GM18508 (cell line): ENCODE results near the gene YJU2.
"Not testable (repeated sequence)": the region's sequence is repeated elsewhere in the genome, so short reads cannot be mapped to it uniquely, and the experiment has no call there.

Experiments used
- ATAC-seq: cut with Tn5 transposase; IDR thresholded peaks from one replicate; pipeline ENCODE4 v1.9.1; 2021; ENCODE audit warnings: moderate number of reproducible peaks; ENCODE audit not compliant: insufficient read depth, unreplicated experiment

The YJU2 gene

GRCh38 chr19:4227771-4228170, 19.1 kb upstream of the YJU2 start:
- ATAC-seq: no peak

GRCh38 chr19:4228765-4229178, 18.1 kb upstream of the YJU2 start:
- no peak for ATAC-seq

GRCh38 chr19:4229179-4229931, 17.5 kb upstream of the YJU2 start, which contains the start of gene EBI3:
TSS of gene EBI3 (plus strand) at chr19:4229523. CDS start at chr19:4229551, 28 bp downstream.
- ATAC-seq: no peak

DNA sequence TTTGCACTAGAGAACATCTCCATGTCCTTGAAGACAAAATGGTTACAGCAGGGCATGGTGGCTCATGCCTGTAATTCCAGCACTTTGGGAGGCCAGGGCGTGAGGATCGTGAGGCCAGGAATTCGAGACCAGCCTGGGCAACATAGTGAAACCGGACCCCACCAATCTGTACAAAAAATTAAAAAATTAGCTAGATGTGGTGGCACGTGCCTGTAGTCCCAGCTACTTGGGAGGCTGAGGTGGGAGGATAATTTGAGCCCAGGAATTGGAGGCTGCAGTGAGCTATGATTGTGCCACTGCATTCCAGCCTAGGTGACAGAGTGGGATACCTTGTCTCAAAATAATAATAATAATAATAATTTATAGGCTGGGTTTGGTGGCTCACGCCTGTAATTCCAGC, 16.6 kb upstream of the YJU2 start:
- not testable (repeated sequence) for ATAC-seq

DNA sequence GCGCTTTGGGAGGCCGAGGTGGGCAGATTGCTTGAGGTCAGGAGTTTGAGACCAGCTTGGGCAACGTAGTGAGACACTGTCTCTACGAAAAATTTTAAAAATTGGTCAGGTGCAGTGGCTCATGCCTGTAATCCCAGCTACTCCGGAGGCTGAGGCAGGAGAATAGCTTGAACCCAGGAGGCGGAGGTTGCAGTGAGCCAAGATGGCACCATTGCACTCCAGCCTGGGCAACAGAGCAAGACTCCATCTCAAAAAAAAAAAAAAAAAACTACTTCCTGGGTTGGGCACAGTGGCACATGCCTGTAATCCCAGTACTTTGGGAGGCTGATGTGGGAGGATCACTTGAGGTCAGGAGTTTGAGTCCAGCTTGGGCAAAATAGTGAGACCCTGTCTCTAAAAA, 15.4 kb upstream of the YJU2 start:
- not testable (repeated sequence) for ATAC-seq

DNA sequence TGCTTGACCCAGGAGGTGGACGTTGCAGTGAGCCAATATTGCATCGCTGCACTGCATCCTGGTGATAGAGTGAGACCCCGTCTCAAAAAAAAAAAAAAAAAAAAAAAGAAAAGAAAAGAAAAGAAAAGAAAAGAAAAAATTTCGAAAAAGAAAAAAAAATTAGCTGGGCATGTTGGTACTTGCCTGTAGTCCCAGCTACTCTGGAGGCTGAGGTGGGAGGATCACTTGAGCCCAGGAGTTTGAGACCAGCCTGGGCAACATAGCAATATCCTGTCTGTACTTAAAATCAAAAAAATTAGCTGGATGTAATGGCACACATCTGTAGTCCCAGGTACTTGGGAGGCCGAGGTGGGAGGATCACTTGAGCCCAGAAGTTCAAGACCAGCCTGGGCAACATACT, 14.7 kb upstream of the YJU2 start:
- not testable (repeated sequence) for ATAC-seq

DNA sequence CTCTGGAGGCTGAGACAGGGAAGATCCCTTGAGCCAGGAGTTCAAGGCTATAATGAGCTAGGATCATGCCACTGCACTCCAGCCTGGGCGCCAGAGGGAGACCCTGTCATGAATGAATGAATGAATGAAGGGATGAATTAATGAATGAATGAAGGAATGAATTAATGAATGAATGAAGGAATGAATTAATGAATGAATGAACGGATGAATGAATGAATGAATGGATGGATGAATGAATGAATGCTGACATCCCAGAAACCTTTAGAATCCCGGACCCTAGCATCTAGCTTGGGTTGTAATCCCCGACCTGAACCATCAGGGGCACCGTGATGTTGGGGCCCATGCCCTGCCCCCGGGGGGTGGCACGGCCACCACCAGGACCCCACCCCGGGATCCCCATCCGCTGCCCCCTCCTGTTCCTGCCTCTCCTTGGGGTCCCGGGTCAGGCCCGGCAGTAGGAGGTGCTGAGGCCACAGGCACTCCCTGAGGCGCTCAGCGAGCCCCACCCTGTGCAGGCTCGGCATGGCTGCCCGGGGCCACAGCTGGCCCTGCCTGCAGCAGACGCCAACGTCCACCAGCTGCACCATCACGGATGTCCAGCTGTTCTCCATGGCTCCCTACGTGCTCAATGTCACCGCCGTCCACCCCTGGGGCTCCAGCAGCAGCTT, 14.1 kb upstream of the YJU2 start:
- ATAC-seq: no peak

DNA sequence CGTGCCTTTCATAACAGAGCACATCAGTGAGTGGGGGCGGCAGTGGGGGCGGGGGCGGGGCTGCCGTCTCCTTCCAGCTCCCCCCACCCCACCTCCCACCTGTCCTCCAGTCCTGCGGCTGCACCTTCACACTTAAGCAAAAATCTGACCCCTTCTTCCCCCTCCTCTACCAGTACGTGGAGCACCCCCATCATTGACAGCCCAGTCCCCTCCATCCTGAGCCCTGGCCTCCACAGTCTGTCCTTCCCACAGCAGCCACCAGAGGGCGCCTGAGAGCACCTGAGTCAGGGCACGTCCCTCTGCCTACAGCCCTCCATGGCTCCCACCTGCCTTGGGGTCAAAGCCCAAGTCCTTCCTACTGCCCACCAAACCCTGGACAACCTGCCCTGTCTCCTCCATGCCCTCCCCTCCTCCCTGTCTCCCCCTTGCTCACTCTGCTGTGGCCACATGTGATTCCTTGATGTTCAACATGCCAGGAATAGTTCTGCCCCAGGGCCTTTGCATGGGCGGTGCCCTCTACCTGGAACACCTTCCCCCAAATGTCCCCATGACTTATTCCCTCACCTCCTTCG, 13.5 kb upstream of the YJU2 start:
- no peak for ATAC-seq

- ATAC-seq: no peak
Observed at GRCh38 chr19:4234142-4234861, 12.6 kb upstream of the YJU2 start.

DNA sequence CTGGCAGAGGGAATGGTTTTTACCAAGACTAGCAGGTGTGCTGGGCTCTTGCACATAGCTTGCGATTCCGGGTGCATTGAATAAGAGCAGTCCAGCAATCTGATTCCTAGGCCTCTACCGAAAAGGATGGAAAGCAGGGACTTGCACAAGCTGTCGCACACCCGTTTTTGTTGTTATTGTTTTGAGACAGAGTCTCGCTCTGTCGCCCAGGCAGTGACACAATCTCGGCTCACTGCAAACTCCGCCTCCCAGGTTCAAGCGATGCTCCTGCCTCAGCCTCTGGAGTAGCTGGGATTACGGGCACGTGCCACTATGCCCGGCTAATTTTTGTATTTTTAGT, 12.0 kb upstream of the YJU2 start:
- no peak for ATAC-seq

GRCh38 chr19:4237510-4237909, 9.4 kb upstream of the YJU2 start:
- not testable (repeated sequence) for ATAC-seq

GRCh38 chr19:4238831-4239230, 8.0 kb upstream of the YJU2 start:
- ATAC-seq: no peak

- no peak for ATAC-seq
Observed at GRCh38 chr19:4241824-4242430, 5.0 kb upstream of the YJU2 start.

- not testable (repeated sequence) for ATAC-seq
Observed at GRCh38 chr19:4245938-4246337, 942 bp upstream of the YJU2 start.

DNA sequence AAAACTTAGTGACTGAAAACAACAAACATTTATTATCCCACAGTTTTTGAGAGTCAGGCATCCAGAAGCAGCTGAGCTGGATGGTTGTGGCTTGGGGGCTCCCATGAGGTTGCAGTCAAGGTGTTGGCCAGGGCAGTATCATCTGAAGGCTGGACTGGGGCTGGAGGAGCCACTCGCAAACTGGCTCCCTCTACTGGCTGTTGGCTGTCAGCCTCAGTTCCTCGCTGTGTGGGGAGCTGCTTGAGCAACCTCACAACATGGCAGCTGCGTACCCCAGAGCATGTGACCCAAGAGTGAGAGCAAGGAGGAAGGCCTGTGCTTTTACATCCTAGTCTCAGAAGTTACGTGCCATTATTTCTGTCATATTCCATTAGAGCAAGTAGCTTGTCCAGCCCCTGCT, 9.7 kb downstream of the YJU2 start:
- ATAC-seq: no peak

- ATAC-seq: no peak
Observed at GRCh38 chr19:4257025-4257424, 10.1 kb downstream of the YJU2 start.

GRCh38 chr19:4258181-4258580, 11.3 kb downstream of the YJU2 start:
- ATAC-seq: no peak

DNA sequence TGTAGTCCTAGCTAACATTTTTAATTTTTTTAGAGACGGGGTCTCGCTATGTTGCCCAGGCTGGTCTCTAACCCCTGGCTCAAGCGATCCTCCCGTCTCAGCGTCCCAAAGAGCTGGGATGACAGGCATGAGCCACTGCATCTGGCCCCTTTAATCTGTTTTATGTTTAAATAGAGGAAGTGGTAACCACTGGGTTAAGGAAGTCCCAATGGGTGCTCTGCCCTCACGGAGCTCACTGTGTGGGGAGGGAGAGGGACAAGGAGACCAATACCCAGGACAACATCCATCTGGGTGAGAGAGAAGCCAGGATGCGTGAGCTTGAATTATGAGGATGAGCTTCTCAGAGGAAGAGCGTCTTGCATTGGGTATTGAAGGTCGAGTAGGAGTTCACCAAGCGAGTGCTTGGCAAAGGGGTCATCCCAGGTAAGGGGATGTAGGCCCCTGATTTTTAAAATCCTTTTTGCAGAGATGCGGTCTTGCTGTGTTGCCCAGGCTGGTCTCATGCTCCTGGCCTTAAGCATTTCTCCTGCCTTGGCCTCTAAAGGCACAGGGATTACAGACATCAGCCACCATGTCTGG, 13.8 kb downstream of the YJU2 start:
- no peak for ATAC-seq

DNA sequence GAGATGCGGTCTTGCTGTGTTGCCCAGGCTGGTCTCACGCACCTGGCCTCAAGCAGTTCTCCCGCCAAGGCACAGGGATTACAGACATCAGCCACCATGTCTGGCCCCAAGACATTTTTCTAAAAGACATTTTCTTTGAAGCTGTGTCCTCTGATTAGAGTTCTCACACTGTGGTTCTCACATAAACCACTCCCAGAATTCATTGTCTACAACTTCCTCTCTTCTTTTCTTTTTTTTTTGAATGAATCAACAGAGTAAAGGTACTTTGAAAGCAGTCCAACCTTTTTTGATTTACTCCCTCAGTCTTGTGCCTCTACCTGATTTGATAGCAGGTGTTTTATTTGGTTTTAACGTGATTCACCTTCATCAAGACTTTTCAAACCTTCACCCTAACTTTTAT, 17.9 kb downstream of the YJU2 start:
- ATAC-seq: no peak
